GM06990 (cell line): ENCODE measurements around the gene CFAP57.
"Not testable (repeated sequence)": the region's sequence is repeated elsewhere in the genome, so short reads cannot be mapped to it uniquely, and the experiment has no call there.

Experiments used
- DNase-seq: peaks from one replicate; pipeline ENCODE4 v3.0.0-alpha.2; 2011; ENCODE audit not compliant: insufficient read length; ENCODE audit errors: extremely low read depth
- H3K27me3 ChIP-seq: replicated peaks from 2 replicates; pipeline ENCODE4 v1.6.0; 2011; ENCODE audit warnings: low read length; ENCODE audit not compliant: control insufficient read depth, insufficient read depth
- H3K36me3 ChIP-seq: 2 replicates; pipeline ENCODE4 v1.5.1; 2011; ENCODE audit warnings: low read length; ENCODE audit not compliant: control insufficient read depth, insufficient read depth
- H3K4me3 ChIP-seq: replicated peaks from 2 replicates; pipeline ENCODE4 v1.5.1; 2011; ENCODE audit warnings: low read depth, mild to moderate bottlenecking, control low read depth, low read length
- CTCF ChIP-seq: IDR thresholded peaks from 2 replicates; pipeline ENCODE4 v1.5.1; 2011; ENCODE audit warnings: low read length, control low read depth, mild to moderate bottlenecking, inconsistent platforms; ENCODE audit not compliant: insufficient read depth, poor library complexity, severe bottlenecking

The CFAP57 gene

GRCh38 chr1:43206600-43207228, 34.6 kb downstream of the CFAP57 start:
- no peaks in the 10 kb centered on the region for H3K27me3 ChIP-seq
- H3K36me3 ChIP-seq = peaks cover 3% of the 10 kb centered on the region; the same call in 1 of the 2 replicates
- no peak overlapping the region for H3K4me3 ChIP-seq
- TF ChIP-seq CTCF = no peak
- DNase-seq = no peak

- peaks cover 3% of the 10 kb centered on the region; the same call in 1 of the 2 replicates for H3K36me3 ChIP-seq
- H3K4me3 ChIP-seq = no peak overlapping the region
- DNase-seq = no peak
- TF ChIP-seq CTCF = no peak
- no peaks in the 10 kb centered on the region for H3K27me3 ChIP-seq
These were observed 35.2 kb downstream of the CFAP57 start for GRCh38 chr1:43207229-43207853.

- not testable (repeated sequence) for H3K27me3 ChIP-seq, H3K4me3 ChIP-seq, DNase-seq, H3K36me3 ChIP-seq
These were observed 36.1 kb downstream of the CFAP57 start for GRCh38 chr1:43208277-43208676.

- no peak for TF ChIP-seq CTCF
- DNase-seq = no peak
- peaks cover 11% of the 10 kb centered on the region for H3K36me3 ChIP-seq
- H3K4me3 ChIP-seq = no peak overlapping the region
- H3K27me3 ChIP-seq = no peaks in the 10 kb centered on the region
These were observed 42.6 kb downstream of the CFAP57 start for GRCh38 chr1:43214501-43215444.

GRCh38 chr1:43217747-43218146, 45.6 kb downstream of the CFAP57 start:
- H3K27me3 ChIP-seq = no peaks in the 10 kb centered on the region
- H3K4me3 ChIP-seq = no peak overlapping the region
- no peak for TF ChIP-seq CTCF
- peaks cover 13% of the 10 kb centered on the region for H3K36me3 ChIP-seq
- no peak for DNase-seq
